ENCODE measurements around the gene GPX3. TPM values are rescaled to one million over a fixed set of nuclear protein-coding genes. Genes with fewer than 3 reads are reported as not detected.

Gene GPX3
- total and polyA plus RNA-seq, 10 of the 15 experiments (the other 5 are each of a cell fraction or from before 2014, with no cell fraction given) = 0.04 to 1.0 (median 0.15) TPM; not detected in 3

DNA sequence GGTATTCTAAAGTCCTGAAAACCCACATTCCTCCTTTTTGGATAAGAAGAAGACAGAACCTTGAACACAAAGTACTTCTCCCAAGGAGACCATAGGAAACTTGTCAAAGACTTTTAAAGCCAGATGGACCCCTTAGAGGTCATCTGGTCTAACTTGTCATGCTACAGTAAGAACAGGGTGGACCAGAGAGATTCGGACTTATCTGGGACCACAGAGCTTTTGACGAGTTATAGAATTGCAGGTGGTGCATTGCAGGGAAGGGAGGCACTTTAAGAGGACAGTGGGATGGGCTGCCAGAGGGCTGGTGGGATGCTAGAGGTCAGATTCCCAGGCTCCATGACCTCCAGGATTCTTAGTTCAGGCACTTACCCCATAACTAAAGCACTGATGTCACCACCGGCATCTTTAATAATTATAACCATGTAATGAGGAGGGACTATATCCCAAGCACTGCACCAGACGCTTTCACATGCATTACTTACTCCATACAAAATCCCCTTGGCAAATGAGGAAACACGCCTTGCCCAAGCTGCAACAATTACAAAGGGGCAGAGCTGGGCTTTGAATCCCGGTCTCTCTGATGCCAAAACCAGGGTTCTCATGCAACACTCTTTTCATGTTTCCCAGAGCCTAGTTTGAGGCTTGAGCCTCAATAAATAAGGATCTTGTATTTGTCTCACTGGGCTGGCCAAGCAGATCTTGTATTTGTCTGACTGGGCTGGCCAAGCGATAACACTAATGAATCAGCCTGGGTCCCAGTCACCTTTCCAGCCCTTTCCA, 12.8 kb upstream of the GPX3 start:
- CTCF ChIA-PET = no interaction called here
- 53% methylated on average over 7 of the region's 7 CpGs for WGBS (ENCODE audit: insufficient coverage, insufficient replicate concordance, low lambda C conversion rate, missing lambda C conversion rate)
- TF ChIP-seq PRDM15 (CRISPR knock-in tag; IDR thresholded peaks at IDR 0.05) = no peak
- no peak for TF ChIP-seq TCF3 (IDR thresholded peaks at IDR 0.05; ENCODE audit: borderline replicate concordance, insufficient read depth, low read depth, low read length)
- TF ChIP-seq, protein P1, sequence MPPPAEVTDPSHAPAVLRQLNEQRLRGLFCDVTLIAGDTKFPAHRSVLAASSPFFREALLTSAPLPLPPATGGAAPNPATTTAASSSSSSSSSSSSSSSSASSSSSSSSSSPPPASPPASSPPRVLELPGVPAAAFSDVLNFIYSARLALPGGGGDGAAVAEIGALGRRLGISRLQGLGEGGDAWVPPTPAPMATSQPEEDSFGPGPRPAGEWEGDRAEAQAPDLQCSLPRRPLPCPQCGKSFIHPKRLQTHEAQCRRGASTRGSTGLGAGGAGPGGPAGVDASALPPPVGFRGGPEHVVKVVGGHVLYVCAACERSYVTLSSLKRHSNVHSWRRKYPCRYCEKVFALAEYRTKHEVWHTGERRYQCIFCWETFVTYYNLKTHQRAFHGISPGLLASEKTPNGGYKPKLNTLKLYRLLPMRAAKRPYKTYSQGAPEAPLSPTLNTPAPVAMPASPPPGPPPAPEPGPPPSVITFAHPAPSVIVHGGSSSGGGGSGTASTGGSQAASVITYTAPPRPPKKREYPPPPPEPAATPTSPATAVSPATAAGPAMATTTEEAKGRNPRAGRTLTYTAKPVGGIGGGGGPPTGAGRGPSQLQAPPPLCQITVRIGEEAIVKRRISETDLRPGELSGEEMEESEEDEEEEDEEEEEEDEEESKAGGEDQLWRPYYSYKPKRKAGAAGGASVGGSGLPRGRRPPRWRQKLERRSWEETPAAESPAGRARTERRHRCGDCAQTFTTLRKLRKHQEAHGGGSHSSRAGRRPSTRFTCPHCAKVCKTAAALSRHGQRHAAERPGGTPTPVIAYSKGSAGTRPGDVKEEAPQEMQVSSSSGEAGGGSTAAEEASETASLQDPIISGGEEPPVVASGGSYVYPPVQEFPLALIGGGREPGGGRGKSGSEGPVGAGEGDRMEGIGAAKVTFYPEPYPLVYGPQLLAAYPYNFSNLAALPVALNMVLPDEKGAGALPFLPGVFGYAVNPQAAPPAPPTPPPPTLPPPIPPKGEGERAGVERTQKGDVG (CRISPR knock-in tag; IDR thresholded peaks at IDR 0.05) = no peak
- TF ChIP-seq JUND (IDR thresholded peaks at IDR 0.05; ENCODE audit: low read depth, low read length) = no peak
- TF ChIP-seq, protein P2, sequence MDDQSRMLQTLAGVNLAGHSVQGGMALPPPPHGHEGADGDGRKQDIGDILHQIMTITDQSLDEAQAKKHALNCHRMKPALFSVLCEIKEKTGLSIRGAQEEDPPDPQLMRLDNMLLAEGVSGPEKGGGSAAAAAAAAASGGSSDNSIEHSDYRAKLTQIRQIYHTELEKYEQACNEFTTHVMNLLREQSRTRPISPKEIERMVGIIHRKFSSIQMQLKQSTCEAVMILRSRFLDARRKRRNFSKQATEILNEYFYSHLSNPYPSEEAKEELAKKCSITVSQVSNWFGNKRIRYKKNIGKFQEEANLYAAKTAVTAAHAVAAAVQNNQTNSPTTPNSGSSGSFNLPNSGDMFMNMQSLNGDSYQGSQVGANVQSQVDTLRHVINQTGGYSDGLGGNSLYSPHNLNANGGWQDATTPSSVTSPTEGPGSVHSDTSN (IDR thresholded peaks at IDR 0.05; ENCODE audit: insufficient replicate concordance, low read depth, low read length) = no peak
- TF ChIP-seq SMAD5 (IDR thresholded peaks at IDR 0.05; ENCODE audit: low read depth) = no peak
- TF ChIP-seq BMI1 (IDR thresholded peaks at IDR 0.05; ENCODE audit: borderline replicate concordance) = no peak
- TF ChIP-seq CHD4 (IDR thresholded peaks at IDR 0.05) = no peak
- no peak for TF ChIP-seq SREBF2 (IDR thresholded peaks at IDR 0.05; ENCODE audit: low read length)
- TF ChIP-seq MYB (IDR thresholded peaks at IDR 0.05; ENCODE audit: borderline replicate concordance, low read depth, low read length) = no peak
- TF ChIP-seq KLF5 (IDR thresholded peaks at IDR 0.05; ENCODE audit: partially characterized antibody) = no peak
- TF ChIP-seq POLR2A (IDR thresholded peaks at IDR 0.05; ENCODE audit: low read depth, low read length) = no peak
- TF ChIP-seq SUZ12 (IDR thresholded peaks at IDR 0.05; ENCODE audit: unreplicated experiment) = no peak
- TF ChIP-seq FOXM1 (IDR thresholded peaks at IDR 0.05; ENCODE audit: low read depth, low read length) = no peak
- no peak for TF ChIP-seq IKZF2 (IDR thresholded peaks at IDR 0.05)
- no peak for TF ChIP-seq SMAD1 (IDR thresholded peaks at IDR 0.05; ENCODE audit: low read depth, partially characterized antibody)
- no peak for TF ChIP-seq TAF1 (IDR thresholded peaks at IDR 0.05; ENCODE audit: borderline replicate concordance, low read depth, low read length)

More for the DNA sequence above, 12.8 kb upstream of the GPX3 start:
- in situ Hi-C loops (cut with MboI) (no loop called here), intact Hi-C loops (cut with micrococcal nuclease; ENCODE audit: unreplicated experiment) (loop anchor here (10.0 kb wide), 1 partner anchor 307 kb away; no protein-coding TSS in a partner anchor)
- Histone ChIP-seq H3K36me3 (ENCODE audit: control insufficient read depth in 2 of 2, insufficient read depth in 2 of 2, low read length in 1 of 2) (no peaks in the 10 kb centered on the region), H4K20me1 (ENCODE audit: control insufficient read depth, insufficient read depth) (no peaks in the 10 kb centered on the region), H3K4me1 (ENCODE audit: control insufficient read depth, insufficient read depth, low read length) (no peaks in the 10 kb centered on the region), H3K27ac (ENCODE audit: control insufficient read depth, insufficient read depth) (no peak overlapping the region), H3K9ac (ENCODE audit: control insufficient read depth, insufficient read depth, low read length) (no peak overlapping the region), H3K9me3 (replicated peaks; ENCODE audit: control insufficient read depth, insufficient read depth, low read length) (no peaks in the 10 kb centered on the region), H3K27me3 (replicated peaks in 1 of 2; ENCODE audit: control insufficient read depth in 2 of 2, insufficient read depth in 2 of 2, low read length in 1 of 2) (no peaks in the 10 kb centered on the region), H3K4me3 (no peak overlapping the region), H2AFZ (ENCODE audit: control insufficient read depth, low read depth, low read length) (no peak overlapping the region), H3K4me2 (ENCODE audit: control insufficient read depth, insufficient read depth) (no peak overlapping the region), H3K79me2 (ENCODE audit: control insufficient read depth, insufficient read depth, low read length) (no peaks in the 10 kb centered on the region)
- no TSS peak for BruUV-seq (replicated peaks)
- RAD21 ChIA-PET (ENCODE audit: unreplicated experiment) = no interaction called here
- ATAC-seq (no peak), DNase-seq (ENCODE audit: low read depth, low spot score) (no peak), FAIRE-seq (no peak)
- POLR2A ChIA-PET = no interaction called here
- SMC1A ChIA-PET (ENCODE audit: uncharacterized antibody, unreplicated experiment) = no interaction called here
